H9 (cell line): ENCODE measurements around the gene TBC1D4. TPM values are rescaled to one million over a fixed set of nuclear protein-coding genes. Genes with fewer than 3 reads are reported as not detected.

ENCODE experiments used
- DNase-seq: peaks from one replicate; pipeline ENCODE4 v3.0.0-alpha.2; 2017
- H2AFZ ChIP-seq: one replicate; pipeline ENCODE4 v1.6.1; 2013; ENCODE audit warnings: mild to moderate bottlenecking, low read length, control low read depth, moderate library complexity
- H2AK5ac ChIP-seq: 2 replicates; pipeline ENCODE4 v1.6.1; 2013; ENCODE audit warnings: low read length, control low read depth, mixed read lengths; ENCODE audit not compliant: insufficient read length
- H2BK120ac ChIP-seq: one replicate; pipeline ENCODE4 v1.6.1; 2013; ENCODE audit warnings: low read depth, mild to moderate bottlenecking, low read length, control low read depth, inconsistent platforms; ENCODE audit not compliant: poor library complexity, severe bottlenecking
- H2BK12ac ChIP-seq: 2 replicates; pipeline ENCODE4 v1.6.1; 2013; ENCODE audit warnings: low read length, control low read depth, mixed read lengths, low read depth; ENCODE audit not compliant: insufficient read length
- H2BK15ac ChIP-seq: 2 replicates; pipeline ENCODE4 v1.6.1; 2013; ENCODE audit warnings: low read depth, low read length, control low read depth
- H2BK20ac ChIP-seq: one replicate; pipeline ENCODE4 v1.6.1; 2013; ENCODE audit warnings: low read depth, mild to moderate bottlenecking, low read length, control low read depth, inconsistent platforms; ENCODE audit not compliant: poor library complexity, severe bottlenecking
- H2BK5ac ChIP-seq: 2 replicates; pipeline ENCODE4 v1.6.1; 2013; ENCODE audit warnings: low read length, control low read depth, mixed read lengths; ENCODE audit not compliant: insufficient read length
- H3K14ac ChIP-seq: 2 replicates; pipeline ENCODE4 v1.6.1; 2013; ENCODE audit warnings: low read length, control low read depth; ENCODE audit not compliant: insufficient read depth
- H3K18ac ChIP-seq: 2 replicates; pipeline ENCODE4 v1.6.1; 2013; ENCODE audit warnings: low read depth, mild to moderate bottlenecking, mixed read lengths, low read length, control low read depth; ENCODE audit not compliant: insufficient read length
- H3K23ac ChIP-seq: 2 replicates; pipeline ENCODE4 v1.6.1; 2013; ENCODE audit warnings: low read length, control low read depth, mixed read lengths, low read depth; ENCODE audit not compliant: insufficient read length
- H3K23me2 ChIP-seq: 2 replicates; pipeline ENCODE4 v1.6.1; 2013; ENCODE audit warnings: low read depth, mild to moderate bottlenecking, mixed read lengths, low read length, control low read depth; ENCODE audit not compliant: insufficient read length, poor library complexity, severe bottlenecking
- H3K27ac ChIP-seq: 2 replicates; pipeline ENCODE4 v1.5.1; 2013; ENCODE audit warnings: low read length, control low read depth, mixed read lengths, low read depth; ENCODE audit not compliant: insufficient read length
- H3K27me3 ChIP-seq: 2 replicates; pipeline ENCODE4 v1.6.1; 2013; ENCODE audit warnings: low read length, control low read depth, inconsistent platforms; ENCODE audit not compliant: insufficient read depth
- H3K4ac ChIP-seq: 2 replicates; pipeline ENCODE4 v1.6.1; 2013; ENCODE audit warnings: low read depth, mild to moderate bottlenecking, control low read depth, inconsistent platforms, low read length, moderate library complexity
- H3K4me1 ChIP-seq: 2 replicates; pipeline ENCODE4 v1.6.1; 2013; ENCODE audit warnings: low read length, control low read depth, inconsistent platforms; ENCODE audit not compliant: insufficient read depth
- H3K4me2 ChIP-seq: 2 replicates; pipeline ENCODE4 v1.6.1; 2013; ENCODE audit warnings: low read length, control low read depth, mixed read lengths; ENCODE audit not compliant: insufficient read length, insufficient read depth
- H3K56ac ChIP-seq: 2 replicates; pipeline ENCODE4 v1.6.1; 2013; ENCODE audit warnings: low read depth, mild to moderate bottlenecking, mixed read lengths, low read length, control low read depth; ENCODE audit not compliant: insufficient read length
- H3K79me1 ChIP-seq: 2 replicates; pipeline ENCODE4 v1.6.1; 2013; ENCODE audit warnings: low read depth, mild to moderate bottlenecking, moderate library complexity, low read length, control low read depth, inconsistent platforms; ENCODE audit not compliant: insufficient read depth, poor library complexity, severe bottlenecking
- H3K79me2 ChIP-seq: 2 replicates; pipeline ENCODE4 v1.6.1; 2013; ENCODE audit warnings: low read length, control low read depth, inconsistent platforms; ENCODE audit not compliant: insufficient read depth
- H3K9ac ChIP-seq: 2 replicates; pipeline ENCODE4 v1.6.1; 2013; ENCODE audit warnings: low read length, control low read depth, mixed read lengths; ENCODE audit not compliant: insufficient read length; ENCODE audit errors: extremely low read depth
- H3K9me3 ChIP-seq: one replicate; pipeline ENCODE4 v1.6.1; 2013; ENCODE audit warnings: low read depth, low read length, inconsistent platforms; ENCODE audit not compliant: control insufficient read depth
- H3T11ph ChIP-seq: one replicate; pipeline ENCODE4 v1.6.1; 2013; ENCODE audit warnings: mild to moderate bottlenecking, low read length, control low read depth, inconsistent platforms
- H4K20me1 ChIP-seq: one replicate; pipeline ENCODE4 v1.6.1; 2013; ENCODE audit not compliant: control insufficient read depth, insufficient read length, insufficient read depth
- H4K5ac ChIP-seq: 2 replicates; pipeline ENCODE4 v1.6.1; 2013; ENCODE audit warnings: low read depth, mild to moderate bottlenecking, mixed read lengths, low read length, control low read depth; ENCODE audit not compliant: insufficient read length
- H4K8ac ChIP-seq: replicated peaks from 2 replicates; pipeline ENCODE4 v1.6.1; 2013; ENCODE audit warnings: low read length, control low read depth, mixed read lengths, low read depth; ENCODE audit not compliant: insufficient read length
- H4K91ac ChIP-seq: 2 replicates; pipeline ENCODE4 v1.6.1; 2013; ENCODE audit warnings: low read depth, mild to moderate bottlenecking, moderate library complexity, mixed read lengths, low read length, control low read depth; ENCODE audit not compliant: insufficient read length
- H3K27ac Mint-ChIP-seq, 3 experiments: 2 replicates in 2 of 3; 3 replicates in 1 of 3; pipeline ENCODE4 v1.8.0; 2020 to 2021; ENCODE audit warnings: mixed read lengths in 3 of 3, mild to moderate bottlenecking in 1 of 3, moderate library complexity in 1 of 3
- H3K27me3 Mint-ChIP-seq: 2 replicates; pipeline ENCODE4 v1.8.0; 2021; ENCODE audit warnings: low read depth, mild to moderate bottlenecking, moderate library complexity, mixed read lengths
- H3K36me3 Mint-ChIP-seq, 3 experiments: 2 replicates in 2 of 3; 3 replicates in 1 of 3; pipeline ENCODE4 v1.8.0; 2020 to 2021; ENCODE audit warnings: low read depth in 3 of 3, mixed read lengths in 3 of 3; ENCODE audit not compliant: insufficient read depth in 1 of 3
- H3K4me1 Mint-ChIP-seq, 2 experiments: 2 replicates each; pipeline ENCODE4 v1.8.0; 2020; ENCODE audit warnings: mixed read lengths in 2 of 2
- H3K4me3 Mint-ChIP-seq, 2 experiments: 2 replicates in 1 of 2; 3 replicates in 1 of 2; pipeline ENCODE4 v1.8.0; 2020 to 2021; ENCODE audit warnings: mild to moderate bottlenecking in 2 of 2, mixed read lengths in 2 of 2, moderate library complexity in 1 of 2
- H3K9me3 Mint-ChIP-seq, 2 experiments: 2 replicates in 1 of 2; 3 replicates in 1 of 2; pipeline ENCODE4 v1.8.0; 2020; ENCODE audit warnings: mild to moderate bottlenecking in 2 of 2, mixed read lengths in 2 of 2, moderate library complexity in 1 of 2
- CTCF ChIP-seq: fragments of 200-600 bp; sonication (generic); conservative IDR thresholded peaks from 3 replicates; pipeline ENCODE4 v1.8.0; 2021; ENCODE audit warnings: antibody characterized with exemption, mild to moderate bottlenecking
- WGBS: extraction: QIAGEN DNeasy Blood & Tissue Kit; methylation state at CpG from one replicate; pipeline ENCODE4 v1.1.7; 2013; ENCODE audit warnings: missing lambda C conversion rate, low lambda C conversion rate, mixed read lengths; ENCODE audit not compliant: insufficient read length; ENCODE audit errors: extremely low coverage; 5-methylcytosine and 5-hydroxymethylcytosine counted together
- total RNA-seq: library from RNA; stranded (reverse); gene quantifications from 2 replicates; pipeline ENCODE4 v1.2.1, GENCODE V29; 2021

TBC1D4 gene
- total RNA-seq, 1 experiment from 2014 or later: 10.5 TPM

GRCh38 chr13:75505327-75505726, 23.4 kb upstream of the TBC1D4 start:
- H3K23me2 ChIP-seq: no peaks in the 10 kb centered on the region
- H3K4ac ChIP-seq: no peak overlapping the region
- H3K4me1 ChIP-seq: no peaks in the 10 kb centered on the region
- no peak overlapping the region for H2BK120ac ChIP-seq
- H4K5ac ChIP-seq: no peak overlapping the region
- no peak overlapping the region for H3K27ac Mint-ChIP-seq
- H4K91ac ChIP-seq: no peak overlapping the region
- no peak overlapping the region for H3K4me3 Mint-ChIP-seq
- H3T11ph ChIP-seq: no peak overlapping the region
- H4K20me1 ChIP-seq: no peaks in the 10 kb centered on the region
- no peak overlapping the region for H3K27ac ChIP-seq
- no peaks in the 10 kb centered on the region for H3K79me1 ChIP-seq
- no peak overlapping the region for H2BK5ac ChIP-seq
- no peaks in the 10 kb centered on the region for H3K27me3 ChIP-seq
- no peak for DNase-seq
- H3K56ac ChIP-seq: no peak overlapping the region
- no peak overlapping the region for H2BK12ac ChIP-seq
- H3K9me3 ChIP-seq: no peaks in the 10 kb centered on the region
- H3K36me3 Mint-ChIP-seq: no peaks in the 10 kb centered on the region
- no peak overlapping the region for H3K18ac ChIP-seq
- H4K8ac ChIP-seq: no peak overlapping the region
- no peak overlapping the region for H3K14ac ChIP-seq
- no peak overlapping the region for H2BK20ac ChIP-seq
- no peak overlapping the region for H2AK5ac ChIP-seq
- TF ChIP-seq CTCF: no peak
- no peak overlapping the region for H3K9ac ChIP-seq
- H3K79me2 ChIP-seq: no peaks in the 10 kb centered on the region
- H3K4me1 Mint-ChIP-seq: no peaks in the 10 kb centered on the region
- no peak overlapping the region for H3K23ac ChIP-seq
- H2AFZ ChIP-seq: no peak overlapping the region
- no peaks in the 10 kb centered on the region for H3K27me3 Mint-ChIP-seq
- WGBS: no CpG with 5 or more reads among the region's 3 CpGs
- H3K4me2 ChIP-seq: no peak overlapping the region
- no peak overlapping the region for H2BK15ac ChIP-seq
- no peaks in the 10 kb centered on the region for H3K9me3 Mint-ChIP-seq
